Transverse colon (tissue), 4 donors: ENCODE data around the gene CACTIN. TPM values are rescaled to one million over a fixed set of nuclear protein-coding genes. Genes with fewer than 3 reads are reported as not detected.

Experiments used
- DNase-seq: peaks from one replicate; pipeline ENCODE4 v3.0.0-alpha.2; 2019
- H3K27ac ChIP-seq, 4 donors: fragments of 200-600 bp; sonication (generic); 2 replicates each; pipeline ENCODE4 v1.5.1; 2016 to 2018; ENCODE audit warnings: inconsistent platforms in 4 of 4
- H3K27me3 ChIP-seq: fragments of 200-600 bp; sonication (generic); 2 replicates; pipeline ENCODE4 v1.5.1; 2017; ENCODE audit warnings: inconsistent platforms
- H3K36me3 ChIP-seq, 4 donors: fragments of 200-600 bp; sonication (generic); 2 replicates each; pipeline ENCODE4 v1.5.1; 2017 to 2019; ENCODE audit warnings: inconsistent platforms in 4 of 4
- H3K4me1 ChIP-seq, 4 donors: fragments of 200-600 bp; sonication (generic); 2 replicates each; pipeline ENCODE4 v1.5.1; 2017 to 2020; ENCODE audit warnings: inconsistent platforms in 4 of 4
- H3K4me3 ChIP-seq, 4 donors: fragments of 200-600 bp; sonication (generic); 1 replicate in 1 of 4; 2 replicates in 3 of 4; pipeline versions ENCODE4 v1.5.1 to v1.6.1; 2017 to 2019; ENCODE audit warnings: inconsistent platforms in 4 of 4
- H3K9me3 ChIP-seq, 2 donors: fragments of 200-600 bp; sonication (generic); 2 replicates each; pipeline ENCODE4 v1.5.1; 2017 to 2019; ENCODE audit warnings: inconsistent platforms in 2 of 2
- EP300 ChIP-seq: sonication (generic); formaldehyde crosslinking; IDR thresholded peaks from one replicate; pipeline ENCODE4 v1.6.1; 2017; ENCODE audit warnings: antibody characterized with exemption, low read depth
- POLR2A ChIP-seq: fragments of 450-650 bp; IDR thresholded peaks from one replicate; pipeline ENCODE4 v1.6.1; 2016; ENCODE audit warnings: antibody characterized with exemption, mild to moderate bottlenecking, moderate library complexity
- POLR2AphosphoS5 ChIP-seq, 3 donors: sonication (generic); formaldehyde crosslinking; IDR thresholded peaks; one replicate each; pipeline ENCODE4 v1.6.1; 2016; ENCODE audit warnings: antibody characterized with exemption in 3 of 3
- WGBS, 2 donors: methylation state at CpG; one replicate each; pipeline ENCODE4 v1.1.5; 2018; ENCODE audit warnings: low coverage in 1 of 2; 5-methylcytosine and 5-hydroxymethylcytosine counted together
- in situ Hi-C, 4 donors: fragments of 200-750 bp; cut with MboI; loops; one replicate each; pipeline versions ENCODE4 v1.15.0 to v1.15.1; 2017; ENCODE audit warnings: low sequenced_read_pairs in 3 of 4, low pct_ligation_motif_present in 1 of 4, low pct_unique_long_range_greater_than_20kb in 1 of 4
- intact Hi-C: fragments of 100-400 bp; cut with DNase I; formaldehyde crosslinking; loops from one replicate; pipeline ENCODE4 v1.15.1; 2023; ENCODE audit warnings: low total_unique reads
- total RNA-seq, 4 donors: library from RNA; depleted of rRNA; stranded (reverse); fragments of >200 nt; gene quantifications; one replicate each; pipeline ENCODE4 v1.1.0, GENCODE V29; 2016
- TF ChIP-seq, protein P1 (sequence below), 5 experiments: fragments of 200-600 bp in 3 of 5; fragments of 450-650 bp in 2 of 5; sonication (generic) in 3 of 5; IDR thresholded peaks; 1 replicate in 2 of 5; 2 replicates in 3 of 5; pipeline ENCODE4 v1.5.1; 2016 to 2017; ENCODE audit warnings: antibody characterized with exemption in 5 of 5, inconsistent platforms in 3 of 5, mild to moderate bottlenecking in 2 of 5, moderate library complexity in 1 of 5

Gene CACTIN
- total RNA-seq, 4 donors from 2014 or later, result 21.9 to 88.4 (median 53.0) TPM

GRCh38 chr19:3589949-3590348, 36.6 kb downstream of the CACTIN start:
- intact Hi-C loops, result no loop called here
- WGBS, 2 donors, result 94 to 100% methylated on average over 3 to 20 of the region's 22 CpGs
- in situ Hi-C loops, result no loop called here
- H3K4me1 ChIP-seq, result peaks cover 3 to 17% (median 8%) of the 10 kb centered on the region in 4 donors
- no peak for DNase-seq
- H3K27ac ChIP-seq, result no peak overlapping the region
- H3K4me3 ChIP-seq, result no peak overlapping the region
- H3K9me3 ChIP-seq, result no peaks in the 10 kb centered on the region
- H3K36me3 ChIP-seq, result no peaks in the 10 kb centered on the region
- H3K27me3 ChIP-seq, result peaks cover 30% of the 10 kb centered on the region
- TF ChIP-seq POLR2AphosphoS5 (IDR thresholded peaks at IDR 0.05) (no peak), EP300 (no peak), POLR2A (no peak)
- TF ChIP-seq, protein P1, sequence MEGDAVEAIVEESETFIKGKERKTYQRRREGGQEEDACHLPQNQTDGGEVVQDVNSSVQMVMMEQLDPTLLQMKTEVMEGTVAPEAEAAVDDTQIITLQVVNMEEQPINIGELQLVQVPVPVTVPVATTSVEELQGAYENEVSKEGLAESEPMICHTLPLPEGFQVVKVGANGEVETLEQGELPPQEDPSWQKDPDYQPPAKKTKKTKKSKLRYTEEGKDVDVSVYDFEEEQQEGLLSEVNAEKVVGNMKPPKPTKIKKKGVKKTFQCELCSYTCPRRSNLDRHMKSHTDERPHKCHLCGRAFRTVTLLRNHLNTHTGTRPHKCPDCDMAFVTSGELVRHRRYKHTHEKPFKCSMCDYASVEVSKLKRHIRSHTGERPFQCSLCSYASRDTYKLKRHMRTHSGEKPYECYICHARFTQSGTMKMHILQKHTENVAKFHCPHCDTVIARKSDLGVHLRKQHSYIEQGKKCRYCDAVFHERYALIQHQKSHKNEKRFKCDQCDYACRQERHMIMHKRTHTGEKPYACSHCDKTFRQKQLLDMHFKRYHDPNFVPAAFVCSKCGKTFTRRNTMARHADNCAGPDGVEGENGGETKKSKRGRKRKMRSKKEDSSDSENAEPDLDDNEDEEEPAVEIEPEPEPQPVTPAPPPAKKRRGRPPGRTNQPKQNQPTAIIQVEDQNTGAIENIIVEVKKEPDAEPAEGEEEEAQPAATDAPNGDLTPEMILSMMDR (IDR thresholded peaks at IDR 0.05), result no peak

DNA sequence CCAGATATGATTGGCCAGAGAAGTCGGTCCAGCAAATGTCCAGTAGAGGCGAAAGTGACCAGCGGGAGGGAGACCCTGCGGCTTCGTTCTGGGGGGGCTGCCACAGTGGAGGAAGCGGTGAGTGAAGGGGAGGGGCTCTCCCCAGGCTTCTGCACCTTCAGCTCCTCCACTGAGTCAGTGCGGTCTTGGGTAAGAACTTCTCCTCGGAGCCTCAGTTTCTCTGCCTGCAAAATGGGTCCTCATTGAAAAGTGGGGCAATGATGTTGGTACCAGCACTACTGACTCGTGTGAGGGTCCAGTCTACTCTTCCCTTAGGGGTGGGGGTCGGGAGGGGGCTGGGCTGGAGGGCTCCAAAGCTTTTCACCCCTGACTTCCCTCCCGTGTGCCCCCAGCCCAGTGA, 37.2 kb downstream of the CACTIN start:
- H3K4me1 ChIP-seq, result peaks cover 3 to 17% (median 8%) of the 10 kb centered on the region in 4 donors
- in situ Hi-C loops, result no loop called here

DNA sequence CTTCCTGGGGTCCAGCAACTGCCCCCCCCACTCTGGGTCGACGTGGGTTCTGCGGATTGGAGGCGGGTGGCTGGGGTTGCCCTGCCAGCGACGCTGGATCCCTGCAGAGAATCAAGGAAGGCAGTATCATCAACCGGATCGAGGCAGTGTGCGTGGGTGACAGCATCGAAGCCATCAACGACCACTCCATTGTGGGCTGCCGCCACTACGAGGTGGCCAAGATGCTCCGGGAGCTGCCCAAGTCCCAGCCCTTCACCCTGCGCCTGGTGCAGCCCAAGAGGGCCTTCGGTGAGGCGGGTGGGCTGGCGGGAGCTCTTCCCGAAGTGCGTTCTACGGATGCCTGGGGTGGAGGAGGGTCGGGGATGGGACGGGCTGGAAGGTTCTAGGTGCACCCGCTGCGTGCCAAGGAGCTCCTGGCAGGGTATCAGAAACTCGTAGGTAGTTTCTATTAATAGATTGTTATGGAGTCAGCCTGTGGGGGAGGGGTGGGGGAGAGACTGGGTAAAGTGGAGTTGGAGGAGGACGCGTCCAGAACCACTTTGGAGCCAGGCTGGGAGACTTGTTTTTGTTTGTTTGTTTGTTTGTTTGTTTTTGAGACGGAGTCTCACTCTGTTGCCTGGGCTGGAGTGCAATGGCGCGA, 39.8 kb downstream of the CACTIN start:
- in situ Hi-C loops (no loop called here), intact Hi-C loops (loop anchor here (2.0 kb wide), 1 partner anchor 36 kb away; no protein-coding TSS in a partner anchor)
- WGBS, 2 donors, result 75% methylated on average over 31 of the region's 31 CpGs; no CpG with 5 or more reads in 1 of the 2 donors
- H3K36me3 ChIP-seq, result no peaks in the 10 kb centered on the region
- H3K9me3 ChIP-seq, result no peaks in the 10 kb centered on the region
- H3K27me3 ChIP-seq, result peaks cover 29% of the 10 kb centered on the region
- no peak for TF ChIP-seq POLR2AphosphoS5 (IDR thresholded peaks at IDR 0.05)
- H3K27ac ChIP-seq, result no peak overlapping the region
- no peak overlapping the region for H3K4me3 ChIP-seq
- DNase-seq, result no peak
- peaks cover 3 to 17% (median 8%) of the 10 kb centered on the region in 4 donors for H3K4me1 ChIP-seq

More for the DNA sequence above, 37.2 kb downstream of the CACTIN start:
- intact Hi-C loops, result no loop called here
- Histone ChIP-seq H3K27me3 (peaks cover 32% of the 10 kb centered on the region), H3K27ac (no peak overlapping the region), H3K4me3 (no peak overlapping the region), H3K36me3 (no peaks in the 10 kb centered on the region), H3K9me3 (no peaks in the 10 kb centered on the region)
- no peak for DNase-seq
- WGBS, 2 donors, result 83 to 93% methylated on average over 4 to 11 of the region's 11 CpGs
- TF ChIP-seq POLR2A (no peak), EP300 (no peak), POLR2AphosphoS5 (IDR thresholded peaks at IDR 0.05) (no peak)
- TF ChIP-seq, protein P1 (IDR thresholded peaks at IDR 0.05), result no peak

GRCh38 chr19:3586127-3586626, 40.4 kb downstream of the CACTIN start:
- H3K27me3 ChIP-seq, result peaks cover 29% of the 10 kb centered on the region
- peaks cover 3 to 17% (median 8%) of the 10 kb centered on the region in 4 donors for H3K4me1 ChIP-seq
- peak overlapping the region in 3 of 4 donors; percentile 16 to 42 (median 24) for H3K4me3 ChIP-seq
- H3K27ac ChIP-seq, result no peak overlapping the region
- no peaks in the 10 kb centered on the region for H3K9me3 ChIP-seq
- 44% methylated on average over 7 of the region's 16 CpGs; no CpG with 5 or more reads in 1 of the 2 donors for WGBS, 2 donors
- TF ChIP-seq EP300, result no peak
- TF ChIP-seq, protein P1 (IDR thresholded peaks at IDR 0.05), result peak; percentile 41 to 49 (median 44)
- in situ Hi-C loops, result no loop called here
- no peaks in the 10 kb centered on the region for H3K36me3 ChIP-seq
- intact Hi-C loops, result loop anchor here (2.0 kb wide), 1 partner anchor 37 kb away; no protein-coding TSS in a partner anchor
- no peak for DNase-seq
